ENCODE measurements around the gene ENKD1. TPM values are rescaled to one million over a fixed set of nuclear protein-coding genes. Genes with fewer than 3 reads are reported as not detected.

The ENKD1 gene
- total and polyA plus RNA-seq, 2 of the 4 experiments (the other 2 are of a cell fraction) = 2.9 to 6.3 TPM

- Histone ChIP-seq H2BK15ac (ENCODE audit: low read depth, low read length) (no peak overlapping the region), H3K4me3 (ENCODE audit: insufficient read depth, low read depth, low read length) (no peak overlapping the region), H4K91ac (ENCODE audit: insufficient read depth, low read depth, low read length) (no peak overlapping the region), H3K56ac (ENCODE audit: extremely low read depth, insufficient read depth, low read length) (no peak overlapping the region), H3K18ac (ENCODE audit: low read depth, low read length) (no peak overlapping the region), H2AK5ac (ENCODE audit: low read depth, low read length) (no peak overlapping the region), H3K9me1 (ENCODE audit: insufficient read depth, low read length) (0 out of 2 replicates have a peak, but pooled peaks cover 3% of the 10 kb centered on the region), H2AFZ (replicated peaks; ENCODE audit: low read length, poor library complexity) (no peak overlapping the region), H2BK120ac (ENCODE audit: low read depth, low read length) (no peak overlapping the region), H3K27ac (ENCODE audit: insufficient read depth, low read length) (no peak overlapping the region), H3K4me1 (ENCODE audit: control insufficient read depth, insufficient read depth, low read length) (no peaks in the 10 kb centered on the region), H3K4ac (ENCODE audit: low read depth, low read length) (no peak overlapping the region), H3K79me1 (ENCODE audit: low read depth in 1 of 2, low read length in 2 of 2) (peaks cover 0 to 16% of the 10 kb centered on the region in 2 experiments; a peak in 2 of 4 replicates), H2BK5ac (ENCODE audit: low read depth, low read length, poor library complexity, severe bottlenecking) (no peak overlapping the region), H4K5ac (ENCODE audit: low read depth, low read length) (no peak overlapping the region), H3K9ac (ENCODE audit: low read depth, low read length) (no peak overlapping the region), H3K4me2 (ENCODE audit: low read depth, low read length) (no peak overlapping the region), H3K23ac (ENCODE audit: low read depth, low read length) (no peak overlapping the region), H3K27me3 (ENCODE audit: control insufficient read depth, insufficient read depth, low read length) (no peaks in the 10 kb centered on the region), H4K20me1 (ENCODE audit: insufficient read depth, low read length) (0 out of 2 replicates have a peak, but pooled peaks cover 4% of the 10 kb centered on the region), H3K14ac (replicated peaks; ENCODE audit: low read depth, low read length) (no peak overlapping the region), H4K8ac (ENCODE audit: low read depth in 2 of 2, low read length in 2 of 2) (no peak overlapping the region), H3K9me3 (ENCODE audit: control insufficient read depth, insufficient read depth, low read length) (no peaks in the 10 kb centered on the region), H2BK20ac (ENCODE audit: low read depth, low read length) (no peak overlapping the region), H2AK9ac (replicated peaks; ENCODE audit: low read depth, low read length, poor library complexity) (no peak overlapping the region), H3K36me3 (ENCODE audit: control insufficient read depth, insufficient read depth, low read length) (peaks cover 12% of the 10 kb centered on the region; the same call in 1 of the 2 replicates)
- BruUV-seq (replicated peaks) = no TSS peak
- ChIA-PET POLR2A (ENCODE audit: unreplicated experiment) (no interaction called here), CTCF (no interaction called here)
- no peak for ATAC-seq (ENCODE audit: low read depth)
- no CpG with 5 or more reads among the region's 7 CpGs for WGBS, 2 experiments (ENCODE audit: extremely low coverage in 2 of 2, insufficient read length in 1 of 2)
- intact Hi-C loops (cut with micrococcal nuclease) (loop anchor here (10.0 kb wide), 1 partner anchor 359 kb away; no protein-coding TSS in a partner anchor), in situ Hi-C loops (cut with MboI; ENCODE audit: low sequenced_read_pairs) (no loop called here), dilution Hi-C loops (cut with HindIII; ENCODE audit: low sequenced_read_pairs, unreplicated experiment) (no loop called here)
- no peak for TF ChIP-seq SMC3 (IDR thresholded peaks at IDR 0.05; ENCODE audit: low read depth, low read length)
- no peak for TF ChIP-seq NFE2L2 (IDR thresholded peaks at IDR 0.05; ENCODE audit: low read depth, low read length)
- TF ChIP-seq MXI1 (IDR thresholded peaks at IDR 0.05; ENCODE audit: borderline replicate concordance, low read depth, low read length) = no peak
- no peak for TF ChIP-seq POLR2A (IDR thresholded peaks at IDR 0.05; ENCODE audit: low read depth, low read length)
- no peak for TF ChIP-seq ELK1 (IDR thresholded peaks at IDR 0.05; ENCODE audit: borderline replicate concordance, low read depth, low read length)
- no peak for TF ChIP-seq FOS (IDR thresholded peaks at IDR 0.05; ENCODE audit: low read depth, low read length)
- TF ChIP-seq, protein P1, sequence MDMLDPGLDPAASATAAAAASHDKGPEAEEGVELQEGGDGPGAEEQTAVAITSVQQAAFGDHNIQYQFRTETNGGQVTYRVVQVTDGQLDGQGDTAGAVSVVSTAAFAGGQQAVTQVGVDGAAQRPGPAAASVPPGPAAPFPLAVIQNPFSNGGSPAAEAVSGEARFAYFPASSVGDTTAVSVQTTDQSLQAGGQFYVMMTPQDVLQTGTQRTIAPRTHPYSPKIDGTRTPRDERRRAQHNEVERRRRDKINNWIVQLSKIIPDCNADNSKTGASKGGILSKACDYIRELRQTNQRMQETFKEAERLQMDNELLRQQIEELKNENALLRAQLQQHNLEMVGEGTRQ (IDR thresholded peaks at IDR 0.05; ENCODE audit: low read depth, low read length) = no peak
- no peak for TF ChIP-seq RAD21 (IDR thresholded peaks at IDR 0.05; ENCODE audit: low read length)
- TF ChIP-seq BHLHE40 (IDR thresholded peaks at IDR 0.05; ENCODE audit: low read depth, low read length) = no peak
- no peak for TF ChIP-seq RFX5 (IDR thresholded peaks at IDR 0.05; ENCODE audit: low read depth, low read length)
- TF ChIP-seq, protein P2, sequence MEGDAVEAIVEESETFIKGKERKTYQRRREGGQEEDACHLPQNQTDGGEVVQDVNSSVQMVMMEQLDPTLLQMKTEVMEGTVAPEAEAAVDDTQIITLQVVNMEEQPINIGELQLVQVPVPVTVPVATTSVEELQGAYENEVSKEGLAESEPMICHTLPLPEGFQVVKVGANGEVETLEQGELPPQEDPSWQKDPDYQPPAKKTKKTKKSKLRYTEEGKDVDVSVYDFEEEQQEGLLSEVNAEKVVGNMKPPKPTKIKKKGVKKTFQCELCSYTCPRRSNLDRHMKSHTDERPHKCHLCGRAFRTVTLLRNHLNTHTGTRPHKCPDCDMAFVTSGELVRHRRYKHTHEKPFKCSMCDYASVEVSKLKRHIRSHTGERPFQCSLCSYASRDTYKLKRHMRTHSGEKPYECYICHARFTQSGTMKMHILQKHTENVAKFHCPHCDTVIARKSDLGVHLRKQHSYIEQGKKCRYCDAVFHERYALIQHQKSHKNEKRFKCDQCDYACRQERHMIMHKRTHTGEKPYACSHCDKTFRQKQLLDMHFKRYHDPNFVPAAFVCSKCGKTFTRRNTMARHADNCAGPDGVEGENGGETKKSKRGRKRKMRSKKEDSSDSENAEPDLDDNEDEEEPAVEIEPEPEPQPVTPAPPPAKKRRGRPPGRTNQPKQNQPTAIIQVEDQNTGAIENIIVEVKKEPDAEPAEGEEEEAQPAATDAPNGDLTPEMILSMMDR (conservative IDR thresholded peaks at IDR 0.05; ENCODE audit: low read depth, low read length) = no peak
- no peak for DNase-seq
Observed at GRCh38 chr16:67675999-67676398, 9.4 kb upstream of the ENKD1 start.
